Motor neuron (in vitro differentiated cells): ENCODE data around the gene NELFA. TPM values are rescaled to one million over a fixed set of nuclear protein-coding genes. Genes with fewer than 3 reads are reported as not detected.
"Not testable (repeated sequence)": the region's sequence is repeated elsewhere in the genome, so short reads cannot be mapped to it uniquely, and the experiment has no call there.

Experiments
- ATAC-seq, 8 experiments: fragments of 200-7000 bp; cut with Tn5 transposase; replicated peaks in 6 of 8; 2 replicates each; pipeline ENCODE4 v1.8.0; 2021; ENCODE audit warnings: mild to moderate bottlenecking in 8 of 8, moderate library complexity in 8 of 8
- H3K27ac ChIP-seq, 2 donors: fragments of 250-450 bp; sonication (Bioruptor Pico); 2 replicates each; pipeline ENCODE4 v1.9.0; 2021; ENCODE audit warnings: antibody characterized with exemption in 2 of 2, mild to moderate bottlenecking in 2 of 2, moderate library complexity in 1 of 2
- H3K4me1 ChIP-seq, 2 donors: fragments of 250-450 bp; sonication (Bioruptor Pico); replicated peaks in 1 of 2; 2 replicates each; pipeline ENCODE4 v1.6.1; 2021; ENCODE audit warnings: antibody characterized with exemption in 2 of 2, mild to moderate bottlenecking in 2 of 2, moderate library complexity in 1 of 2
- H3K4me3 ChIP-seq, 5 donors: fragments of 250-450 bp; sonication (Bioruptor Pico); 2 replicates each; pipeline ENCODE4 v1.9.0; 2021; ENCODE audit warnings: antibody characterized with exemption in 5 of 5, mild to moderate bottlenecking in 5 of 5, moderate library complexity in 4 of 5
- WGBS, 10 experiments: fragments of 450-650 bp; shearing (Covaris generic); methylation state at CpG; one replicate each; pipeline ENCODE4 v1.0.0; 2022; 5-methylcytosine and 5-hydroxymethylcytosine counted together
- in situ Hi-C, 9 experiments: fragments of 400-800 bp; cut with MboI; loops; one replicate each; pipeline ENCODE4 v1.15.0; 2021; ENCODE audit warnings: low sequenced_read_pairs in 9 of 9, low pct_unique_long_range_greater_than_20kb in 2 of 9; ENCODE audit not compliant: unreplicated experiment in 9 of 9
- total RNA-seq, 8 experiments: library from RNA; unstranded; fragments of 300-600 nt; gene quantifications; 2 replicates each; pipeline versions ENCODE4 v1.2.3 to v1.2.4, GENCODE V29; 2022

The NELFA gene
- total RNA-seq, 8 experiments from 2014 or later = 16.9 to 34.9 (median 27.9) TPM

DNA sequence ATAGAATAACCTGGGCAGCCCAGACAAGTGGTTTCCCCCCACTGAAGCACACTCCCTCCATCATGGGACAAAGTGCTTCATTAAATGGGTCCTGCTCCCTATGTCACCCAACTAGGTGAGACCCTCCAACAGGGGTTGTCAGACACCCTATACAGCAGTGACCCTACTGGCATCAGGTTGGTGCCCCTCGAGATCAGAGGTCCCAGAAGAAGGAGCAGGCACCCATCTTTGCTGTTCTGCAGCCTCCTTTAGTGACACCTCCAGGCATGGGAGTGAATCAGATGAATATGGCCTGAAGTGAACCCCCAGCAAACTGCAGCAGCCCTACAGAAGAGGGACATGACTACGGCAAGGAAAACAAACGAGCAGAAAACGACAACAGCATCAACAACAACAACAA is 11.1 kb downstream of the NELFA start:
- no peak overlapping the region for H3K4me3 ChIP-seq
- 80 to 100% (median 96%) methylated on average over 1 to 4 of the region's 4 CpGs; no CpG with 5 or more reads in 5 of the 10 experiments for WGBS, 10 experiments
- no peaks in the 10 kb centered on the region for H3K4me1 ChIP-seq
- no peak for ATAC-seq
- in situ Hi-C loops = no loop called here
- no peak overlapping the region for H3K27ac ChIP-seq

- in situ Hi-C loops = no loop called here
- Histone ChIP-seq H3K27ac (no peak overlapping the region), H3K4me1 (no peaks in the 10 kb centered on the region), H3K4me3 (no peak overlapping the region)
- no peak for ATAC-seq
- WGBS, 10 experiments = 86 to 100% (median 97%) methylated on average over 1 to 3 of the region's 3 CpGs; no CpG with 5 or more reads in 1 of the 10 experiments
Measured at GRCh38 chr4:1996866-1997611, 11.7 kb downstream of the NELFA start.

- ATAC-seq = no peak
- 50 to 100% (median 90%) methylated on average over 1 of the region's 1 CpG; no CpG with 5 or more reads in 6 of the 10 experiments for WGBS, 10 experiments
- H3K4me1 ChIP-seq = no peaks in the 10 kb centered on the region
- H3K4me3 ChIP-seq = no peak overlapping the region
- in situ Hi-C loops = no loop called here
- no peak overlapping the region for H3K27ac ChIP-seq
Measured at GRCh38 chr4:1994938-1995337, 13.8 kb downstream of the NELFA start.

DNA sequence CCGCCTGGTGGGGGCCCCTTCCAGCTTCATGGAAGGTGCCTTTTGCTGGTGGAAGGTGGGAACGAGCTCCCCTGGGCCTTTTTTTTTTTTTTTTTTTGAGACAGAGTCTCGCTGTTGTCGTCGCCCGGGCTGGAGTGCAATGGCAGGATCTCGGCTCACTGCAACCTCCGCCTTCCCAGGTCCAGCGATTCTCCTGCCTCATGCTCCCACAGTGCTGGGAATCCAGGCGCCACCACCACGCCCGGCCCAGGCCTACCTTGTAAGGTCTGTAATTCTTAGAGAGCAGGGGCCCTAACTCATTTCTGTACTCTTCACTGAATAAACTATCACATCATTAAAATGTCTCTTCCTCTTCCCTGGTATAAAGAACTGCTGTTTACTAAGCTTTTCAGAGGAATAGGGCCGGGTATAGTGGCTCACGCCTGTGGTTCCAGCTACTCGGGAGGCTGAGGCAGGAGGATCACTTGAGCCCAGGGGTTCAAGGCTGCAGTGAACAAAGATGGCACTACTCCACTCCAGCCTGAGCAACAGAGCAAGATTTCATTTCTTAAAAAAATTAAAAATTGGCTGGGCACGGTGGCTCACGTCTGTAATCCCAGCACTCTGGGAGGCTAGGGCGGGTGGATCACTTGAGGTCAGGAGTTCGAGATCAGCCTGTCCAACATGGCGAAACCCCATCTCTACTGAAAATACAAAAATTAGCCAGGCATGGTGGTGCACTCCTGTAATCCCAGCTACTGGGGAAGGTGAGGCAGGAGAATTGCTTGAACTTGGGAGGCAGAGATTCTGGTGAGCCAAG is 14.9 kb downstream of the NELFA start:
- H3K4me3 ChIP-seq, H3K27ac ChIP-seq, H3K4me1 ChIP-seq, ATAC-seq, in situ Hi-C loops: not testable (repeated sequence)
- WGBS, 10 experiments = 80 to 100% (median 92%) methylated on average over 1 to 16 of the region's 20 CpGs

DNA sequence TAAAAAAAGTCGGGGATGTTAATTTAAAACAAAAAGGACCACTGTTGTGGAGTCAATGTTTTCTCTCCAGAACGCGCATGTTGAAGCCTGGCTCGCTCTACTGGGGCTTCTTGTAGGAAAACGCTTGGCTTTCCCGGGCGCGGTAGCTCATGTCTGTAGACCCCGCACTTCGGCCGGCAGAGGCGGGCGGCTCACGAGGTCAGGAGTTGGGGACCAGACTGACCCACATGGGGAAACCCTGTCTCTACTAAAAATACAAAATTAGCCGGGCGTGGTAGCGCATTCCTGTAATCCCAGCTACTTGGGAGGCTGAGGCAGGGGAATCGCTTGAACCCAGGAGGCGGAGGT is 15.6 kb downstream of the NELFA start:
- in situ Hi-C loops = no loop called here

DNA sequence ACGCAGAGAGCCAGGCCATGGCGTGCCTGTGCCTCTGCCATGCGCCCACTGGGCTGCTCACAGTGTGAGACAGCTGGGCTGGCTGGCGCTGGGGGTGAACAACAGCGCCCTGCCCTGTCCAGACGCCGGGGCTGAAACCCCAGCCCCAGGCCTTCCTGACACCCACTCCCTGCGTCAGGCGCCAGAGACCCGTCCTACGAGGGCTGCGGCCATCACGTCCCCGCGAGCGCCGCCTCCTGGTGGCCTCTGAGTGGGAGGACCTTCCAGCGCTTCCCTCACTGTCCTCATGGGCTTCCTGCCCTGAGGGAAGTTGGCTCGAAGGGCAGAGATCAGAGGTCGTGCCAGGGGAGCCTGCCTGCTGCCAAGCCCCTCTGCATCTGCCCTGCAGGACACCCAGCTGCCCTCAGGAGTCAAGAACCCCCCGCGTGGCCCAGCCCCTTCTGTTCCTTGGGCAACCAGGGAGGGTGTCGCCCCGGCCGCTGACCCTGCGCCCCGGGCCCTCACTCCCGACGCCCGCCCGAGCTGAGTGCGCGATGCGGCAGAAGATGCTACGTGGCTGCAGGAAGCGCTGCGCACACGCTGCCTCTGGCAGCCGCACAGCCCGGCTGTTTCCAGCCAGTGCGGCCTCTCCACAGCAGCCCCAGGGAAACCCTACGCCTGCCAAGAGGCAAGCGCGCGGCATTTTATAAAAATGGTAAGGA is 16.2 kb downstream of the NELFA start:
- ATAC-seq = peak in 3 of 8 experiments; percentile 15 to 26 (median 16)
- WGBS, 10 experiments = 80 to 100% (median 85%) methylated on average over 1 to 13 of the region's 45 CpGs; no CpG with 5 or more reads in 4 of the 10 experiments
- in situ Hi-C loops = no loop called here
- H3K4me3 ChIP-seq = no peak overlapping the region
- no peak overlapping the region for H3K27ac ChIP-seq
- H3K4me1 ChIP-seq = no peaks in the 10 kb centered on the region

More for the DNA sequence above, 15.6 kb downstream of the NELFA start:
- ATAC-seq = no peak
- WGBS, 10 experiments = 82 to 100% (median 92%) methylated on average over 1 to 16 of the region's 19 CpGs; no CpG with 5 or more reads in 1 of the 10 experiments
- Histone ChIP-seq H3K4me1 (no peaks in the 10 kb centered on the region), H3K27ac (no peak overlapping the region), H3K4me3 (no peak overlapping the region)

GRCh38 chr4:1991596-1992434 is 17.0 kb downstream of the NELFA start:
- no peak overlapping the region for H3K4me3 ChIP-seq
- ATAC-seq = peak in 3 of 8 experiments; percentile 22 to 32 (median 27)
- 90 to 100% (median 94%) methylated on average over 1 to 8 of the region's 37 CpGs; no CpG with 5 or more reads in 6 of the 10 experiments for WGBS, 10 experiments

GRCh38 chr4:1991087-1991486 is 17.7 kb downstream of the NELFA start:
- H3K4me3 ChIP-seq = no peak overlapping the region
- ATAC-seq = no peak
- 80 to 100% (median 94%) methylated on average over 2 to 9 of the region's 11 CpGs; no CpG with 5 or more reads in 3 of the 10 experiments for WGBS, 10 experiments
- no peak overlapping the region for H3K27ac ChIP-seq
- in situ Hi-C loops = no loop called here
- H3K4me1 ChIP-seq = no peaks in the 10 kb centered on the region

More at GRCh38 chr4:1991596-1992434, 17.0 kb downstream of the NELFA start:
- Histone ChIP-seq H3K4me1 (no peaks in the 10 kb centered on the region), H3K27ac (no peak overlapping the region)
- in situ Hi-C loops = no loop called here

- no peak for ATAC-seq
- Histone ChIP-seq H3K4me1 (no peaks in the 10 kb centered on the region), H3K4me3 (no peak overlapping the region), H3K27ac (no peak overlapping the region)
- WGBS, 10 experiments = 88 to 100% (median 100%) methylated on average over 1 to 5 of the region's 5 CpGs; no CpG with 5 or more reads in 5 of the 10 experiments
- in situ Hi-C loops = no loop called here
Measured at GRCh38 chr4:1990676-1991075, 18.1 kb downstream of the NELFA start.

- no peaks in the 10 kb centered on the region for H3K4me1 ChIP-seq
- no peak overlapping the region for H3K4me3 ChIP-seq
- WGBS, 10 experiments = 65 to 100% (median 100%) methylated on average over 1 to 7 of the region's 10 CpGs; no CpG with 5 or more reads in 7 of the 10 experiments
- in situ Hi-C loops = no loop called here
- H3K27ac ChIP-seq = no peak overlapping the region
- no peak for ATAC-seq
Measured at GRCh38 chr4:1990348-1990645, 18.5 kb downstream of the NELFA start.

- WGBS, 10 experiments = 73 to 100% (median 96%) methylated on average over 1 to 9 of the region's 33 CpGs; no CpG with 5 or more reads in 4 of the 10 experiments
- H3K4me1 ChIP-seq = no peaks in the 10 kb centered on the region
- no peak for ATAC-seq
Measured at GRCh38 chr4:1989533-1990347, 19.0 kb downstream of the NELFA start.

GRCh38 chr4:1988327-1988724 is 20.4 kb downstream of the NELFA start:
- H3K4me3 ChIP-seq = no peak overlapping the region
- H3K4me1 ChIP-seq = no peaks in the 10 kb centered on the region
- in situ Hi-C loops = no loop called here
- no peak overlapping the region for H3K27ac ChIP-seq
- no peak for ATAC-seq
- WGBS, 10 experiments = 87 to 100% (median 99%) methylated on average over 2 to 7 of the region's 12 CpGs; no CpG with 5 or more reads in 4 of the 10 experiments

More at GRCh38 chr4:1989533-1990347, 19.0 kb downstream of the NELFA start:
- Histone ChIP-seq H3K27ac (no peak overlapping the region), H3K4me3 (no peak overlapping the region)
- in situ Hi-C loops = no loop called here
